Nephron progenitor cell (in vitro differentiated cells): Measurements from ENCODE around the gene ATP1A3.

Source experiments
- DNase-seq: peaks from one replicate; pipeline ENCODE4 v3.0.0; 2021
- H3K27ac Mint-ChIP-seq: 2 replicates; pipeline ENCODE4 v1.8.0; 2021; ENCODE audit warnings: mild to moderate bottlenecking, moderate library complexity, mixed read lengths
- H3K27me3 Mint-ChIP-seq: 2 replicates; pipeline ENCODE4 v1.8.0; 2021; ENCODE audit warnings: mild to moderate bottlenecking, low read depth, mixed read lengths; ENCODE audit not compliant: poor library complexity
- H3K36me3 Mint-ChIP-seq: 2 replicates; pipeline ENCODE4 v1.8.0; 2021; ENCODE audit warnings: low read depth, mixed read lengths
- H3K4me1 Mint-ChIP-seq: 2 replicates; pipeline ENCODE4 v1.8.0; 2021; ENCODE audit warnings: mixed read lengths
- H3K4me3 Mint-ChIP-seq: 2 replicates; pipeline ENCODE4 v1.8.0; 2021; ENCODE audit warnings: mild to moderate bottlenecking, moderate library complexity, mixed read lengths
- H3K9me3 Mint-ChIP-seq: 2 replicates; pipeline ENCODE4 v1.8.0; 2021; ENCODE audit warnings: mild to moderate bottlenecking, moderate library complexity, mixed read lengths
- TF ChIP-seq, protein P1 (sequence below): fragments of 200-600 bp; sonication (generic); IDR thresholded peaks from 2 replicates; pipeline ENCODE4 v1.5.0; 2021; ENCODE audit warnings: antibody characterized with exemption

ATP1A3 gene

DNA sequence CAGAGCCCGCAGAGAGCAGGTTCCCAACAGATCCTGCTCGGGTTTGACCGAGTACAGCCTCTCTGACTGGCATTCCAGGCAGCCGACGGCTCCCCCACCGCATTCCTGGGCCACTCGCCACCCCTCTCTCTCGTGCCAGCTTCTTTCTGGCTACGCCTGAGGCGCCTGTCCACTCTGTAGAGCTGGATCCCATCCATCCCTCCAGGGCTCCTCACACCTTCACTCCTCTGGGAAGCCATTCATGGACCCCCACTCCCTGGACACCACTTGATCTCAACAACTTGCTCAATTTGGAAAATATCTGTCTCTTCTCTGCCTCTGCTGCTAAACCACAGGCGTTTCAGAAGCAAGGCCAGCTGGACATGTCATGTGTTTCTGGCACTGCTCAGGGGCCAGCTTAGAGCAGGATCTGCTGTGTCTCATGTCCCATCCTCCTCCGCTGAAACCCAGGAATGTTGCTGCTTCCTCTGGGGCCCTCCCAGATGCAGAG, 30.6 kb upstream of the ATP1A3 start:
- no peaks in the 10 kb centered on the region for H3K4me1 Mint-ChIP-seq
- no peaks in the 10 kb centered on the region for H3K9me3 Mint-ChIP-seq
- no peak overlapping the region for H3K4me3 Mint-ChIP-seq
- DNase-seq = no peak
- H3K27me3 Mint-ChIP-seq = peaks cover 14% of the 10 kb centered on the region
- peak overlapping the region; percentile 30 for H3K27ac Mint-ChIP-seq
- TF ChIP-seq, protein P1, sequence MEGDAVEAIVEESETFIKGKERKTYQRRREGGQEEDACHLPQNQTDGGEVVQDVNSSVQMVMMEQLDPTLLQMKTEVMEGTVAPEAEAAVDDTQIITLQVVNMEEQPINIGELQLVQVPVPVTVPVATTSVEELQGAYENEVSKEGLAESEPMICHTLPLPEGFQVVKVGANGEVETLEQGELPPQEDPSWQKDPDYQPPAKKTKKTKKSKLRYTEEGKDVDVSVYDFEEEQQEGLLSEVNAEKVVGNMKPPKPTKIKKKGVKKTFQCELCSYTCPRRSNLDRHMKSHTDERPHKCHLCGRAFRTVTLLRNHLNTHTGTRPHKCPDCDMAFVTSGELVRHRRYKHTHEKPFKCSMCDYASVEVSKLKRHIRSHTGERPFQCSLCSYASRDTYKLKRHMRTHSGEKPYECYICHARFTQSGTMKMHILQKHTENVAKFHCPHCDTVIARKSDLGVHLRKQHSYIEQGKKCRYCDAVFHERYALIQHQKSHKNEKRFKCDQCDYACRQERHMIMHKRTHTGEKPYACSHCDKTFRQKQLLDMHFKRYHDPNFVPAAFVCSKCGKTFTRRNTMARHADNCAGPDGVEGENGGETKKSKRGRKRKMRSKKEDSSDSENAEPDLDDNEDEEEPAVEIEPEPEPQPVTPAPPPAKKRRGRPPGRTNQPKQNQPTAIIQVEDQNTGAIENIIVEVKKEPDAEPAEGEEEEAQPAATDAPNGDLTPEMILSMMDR = no peak
- no peaks in the 10 kb centered on the region for H3K36me3 Mint-ChIP-seq

DNA sequence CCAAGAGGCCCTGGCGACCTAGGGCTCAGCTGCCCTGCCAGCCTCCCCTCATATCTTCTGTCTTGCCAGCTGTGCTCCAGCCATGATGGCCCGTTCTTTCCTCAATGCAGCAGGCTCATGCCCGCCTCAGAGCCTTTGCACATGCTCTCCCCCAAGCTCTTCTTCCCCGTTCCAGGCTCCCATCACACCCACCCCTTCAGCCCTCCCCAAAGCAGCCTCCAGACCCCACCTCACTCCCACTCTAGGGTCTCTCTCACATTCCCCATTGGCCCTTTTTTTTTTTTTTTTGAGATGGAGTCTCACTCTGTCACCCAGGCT, 29.9 kb upstream of the ATP1A3 start:
- DNase-seq = no peak

DNA sequence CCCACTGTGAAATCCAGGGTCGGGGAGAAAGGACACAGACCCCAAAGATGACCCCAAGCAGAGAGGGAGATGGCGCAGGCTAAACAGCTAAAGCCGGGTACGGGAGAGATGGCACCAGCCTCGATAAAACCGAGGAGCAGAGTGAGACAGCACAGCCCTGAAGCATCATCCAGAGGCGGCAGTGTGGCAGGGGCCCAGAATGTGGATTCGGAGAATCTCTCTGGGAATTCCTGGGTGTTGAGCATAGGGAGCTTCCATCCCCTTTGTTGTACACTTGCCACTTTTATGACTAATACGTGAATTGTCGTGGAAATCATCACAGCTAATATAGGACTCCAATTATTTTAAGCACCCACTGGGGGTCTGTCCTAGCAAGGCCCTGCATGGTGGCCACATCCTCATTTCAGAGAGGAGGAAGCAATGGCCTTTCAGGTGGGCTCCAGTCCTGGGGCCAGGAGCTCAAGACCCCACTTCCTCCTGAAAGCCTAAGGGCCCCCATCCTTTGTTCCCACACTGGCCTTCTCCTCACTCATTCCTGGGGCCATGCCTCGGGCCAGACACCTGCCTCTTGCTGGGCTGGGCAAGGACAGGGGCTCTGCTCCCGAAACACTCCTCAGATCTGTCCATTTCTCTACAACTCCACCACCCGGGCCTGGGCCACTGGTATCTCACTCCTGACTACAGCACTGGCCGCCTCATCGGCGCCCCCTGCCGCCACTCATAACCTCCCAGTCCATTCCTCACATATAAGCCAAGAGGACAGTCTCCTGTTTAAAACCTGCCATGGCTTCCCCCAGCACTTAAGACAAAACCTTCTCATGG, 29.3 kb upstream of the ATP1A3 start:
- Mint-ChIP-seq H3K4me1 (no peaks in the 10 kb centered on the region), H3K9me3 (no peaks in the 10 kb centered on the region), H3K36me3 (no peaks in the 10 kb centered on the region), H3K4me3 (no peak overlapping the region), H3K27me3 (peaks cover 7% of the 10 kb centered on the region), H3K27ac (no peak overlapping the region)
- DNase-seq = peak; percentile 35
- TF ChIP-seq, protein P1 = peak; percentile 31

More for the DNA sequence above, 29.9 kb upstream of the ATP1A3 start:
- H3K27ac Mint-ChIP-seq = no peak overlapping the region
- H3K4me3 Mint-ChIP-seq = no peak overlapping the region
- TF ChIP-seq, protein P1 = no peak
- peaks cover 10% of the 10 kb centered on the region for H3K27me3 Mint-ChIP-seq
- H3K4me1 Mint-ChIP-seq = no peaks in the 10 kb centered on the region
- H3K36me3 Mint-ChIP-seq = no peaks in the 10 kb centered on the region
- no peaks in the 10 kb centered on the region for H3K9me3 Mint-ChIP-seq

DNA sequence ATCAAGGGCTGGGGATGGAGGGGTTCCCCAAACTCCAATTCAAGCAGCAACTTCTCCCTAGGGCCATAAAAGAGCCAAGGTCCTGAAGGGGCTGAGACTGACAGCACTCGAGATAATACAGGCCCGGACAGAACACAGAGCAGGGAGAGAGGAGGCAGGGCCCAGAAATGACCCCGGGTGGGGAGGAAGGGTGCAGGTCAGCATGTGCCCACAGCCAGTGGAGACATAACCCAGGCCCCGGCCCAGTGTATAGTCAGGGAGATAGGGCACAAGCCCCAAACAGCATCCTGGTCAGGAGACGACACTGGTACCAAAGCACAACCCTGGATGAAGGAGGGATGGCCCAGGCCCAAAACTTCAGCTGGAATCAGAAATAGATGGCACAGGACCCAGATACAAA, 28.6 kb upstream of the ATP1A3 start:
- Mint-ChIP-seq H3K9me3 (no peaks in the 10 kb centered on the region), H3K36me3 (no peaks in the 10 kb centered on the region), H3K4me3 (no peak overlapping the region), H3K27ac (no peak overlapping the region), H3K4me1 (no peaks in the 10 kb centered on the region), H3K27me3 (peaks cover 12% of the 10 kb centered on the region)
- TF ChIP-seq, protein P1 = no peak
- no peak for DNase-seq

DNA sequence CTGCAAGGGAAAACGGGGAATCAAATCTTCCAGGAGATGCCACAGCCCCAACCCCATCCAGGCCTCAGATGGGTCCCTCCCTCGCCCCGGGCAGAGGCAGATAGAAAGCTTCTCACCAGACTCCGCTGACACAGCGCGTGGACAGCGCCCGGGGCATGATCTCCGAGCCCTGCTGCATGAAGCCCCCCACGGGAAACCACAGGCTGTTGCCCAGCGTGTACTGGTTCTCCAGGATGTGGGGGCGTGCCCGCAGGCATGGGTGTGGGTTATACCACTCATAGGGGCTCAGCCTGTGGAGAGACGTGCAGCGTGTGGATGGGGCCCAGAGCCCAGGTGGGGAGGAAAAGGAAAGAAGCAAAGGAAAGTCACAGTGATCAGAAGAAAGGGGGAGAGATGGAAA, 27.2 kb upstream of the ATP1A3 start:
- peaks cover 17% of the 10 kb centered on the region for H3K27me3 Mint-ChIP-seq
- H3K4me1 Mint-ChIP-seq = no peaks in the 10 kb centered on the region
- no peak overlapping the region for H3K27ac Mint-ChIP-seq
- no peaks in the 10 kb centered on the region for H3K36me3 Mint-ChIP-seq
- TF ChIP-seq, protein P1 = no peak
- H3K9me3 Mint-ChIP-seq = no peaks in the 10 kb centered on the region
- H3K4me3 Mint-ChIP-seq = no peak overlapping the region
- no peak for DNase-seq
